Trophoblast cell (in vitro differentiated cells and primary cell): Measurements from ENCODE around the gene YPEL4.
"Not testable (repeated sequence)": the region's sequence is repeated elsewhere in the genome, so short reads cannot be mapped to it uniquely, and the experiment has no call there.

Experiments
- DNase-seq, 2 donors: peaks; one replicate each; pipeline ENCODE4 v3.0.0-alpha.2; 2016
- H2AFZ ChIP-seq: 2 replicates; pipeline ENCODE4 v1.6.1; 2013; ENCODE audit warnings: low read length, moderate library complexity, mild to moderate bottlenecking; ENCODE audit not compliant: insufficient read depth, poor library complexity
- H2AK5ac ChIP-seq: 2 replicates; pipeline ENCODE4 v1.6.1; 2013; ENCODE audit warnings: mild to moderate bottlenecking, low read length
- H2BK120ac ChIP-seq: 2 replicates; pipeline ENCODE4 v1.6.1; 2013; ENCODE audit warnings: low read length, mild to moderate bottlenecking, moderate library complexity; ENCODE audit not compliant: insufficient read depth, poor library complexity
- H2BK12ac ChIP-seq: 2 replicates; pipeline ENCODE4 v1.6.1; 2013; ENCODE audit warnings: mild to moderate bottlenecking, low read length, moderate library complexity
- H2BK5ac ChIP-seq: 2 replicates; pipeline ENCODE4 v1.6.1; 2013; ENCODE audit warnings: low read length, low read depth, moderate library complexity, mild to moderate bottlenecking; ENCODE audit not compliant: poor library complexity
- H3K14ac ChIP-seq: 2 replicates; pipeline ENCODE4 v1.6.1; 2013; ENCODE audit warnings: mild to moderate bottlenecking, low read length
- H3K18ac ChIP-seq: 2 replicates; pipeline ENCODE4 v1.6.1; 2013; ENCODE audit warnings: mild to moderate bottlenecking, low read length
- H3K23ac ChIP-seq: 2 replicates; pipeline ENCODE4 v1.6.1; 2013; ENCODE audit warnings: low read length
- H3K27ac ChIP-seq: 2 replicates; pipeline ENCODE4 v1.5.1; 2013; ENCODE audit warnings: low read depth, mild to moderate bottlenecking, inconsistent platforms, low read length, moderate library complexity
- H3K27me3 ChIP-seq: 2 replicates; pipeline ENCODE4 v1.6.1; 2013; ENCODE audit warnings: inconsistent platforms, mild to moderate bottlenecking, low read length, moderate library complexity; ENCODE audit not compliant: insufficient read depth
- H3K36me3 ChIP-seq, 2 experiments: 1 replicate in 1 of 2; 2 replicates in 1 of 2; pipeline ENCODE4 v1.6.1; 2013; ENCODE audit warnings: low read length in 2 of 2, mild to moderate bottlenecking in 2 of 2, moderate library complexity in 1 of 2; ENCODE audit not compliant: insufficient read depth in 2 of 2, control insufficient read depth in 1 of 2
- H3K4ac ChIP-seq: 2 replicates; pipeline ENCODE4 v1.6.1; 2013; ENCODE audit warnings: low read depth, mild to moderate bottlenecking, low read length, moderate library complexity
- H3K4me1 ChIP-seq, 2 experiments: 1 replicate in 1 of 2; 2 replicates in 1 of 2; pipeline ENCODE4 v1.6.1; 2013; ENCODE audit warnings: low read length in 2 of 2, mild to moderate bottlenecking in 2 of 2, moderate library complexity in 1 of 2; ENCODE audit not compliant: insufficient read depth in 2 of 2, control insufficient read depth in 1 of 2
- H3K4me2 ChIP-seq: 2 replicates; pipeline ENCODE4 v1.6.1; 2013; ENCODE audit warnings: inconsistent platforms, mild to moderate bottlenecking, low read length, moderate library complexity
- H3K4me3 ChIP-seq: 2 replicates; pipeline ENCODE4 v1.5.1; 2013; ENCODE audit warnings: mild to moderate bottlenecking, low read depth, low read length, inconsistent platforms
- H3K79me1 ChIP-seq: one replicate; pipeline ENCODE4 v1.6.1; 2013; ENCODE audit warnings: low read length
- H3K79me2 ChIP-seq: 2 replicates; pipeline ENCODE4 v1.6.1; 2013; ENCODE audit warnings: low read length, mild to moderate bottlenecking; ENCODE audit not compliant: control insufficient read depth, insufficient read depth, poor library complexity
- H3K9ac ChIP-seq: 2 replicates; pipeline ENCODE4 v1.6.1; 2013; ENCODE audit warnings: mild to moderate bottlenecking, low read length
- H3K9me3 ChIP-seq: 2 replicates; pipeline ENCODE4 v1.6.1; 2013; ENCODE audit warnings: low read depth, mild to moderate bottlenecking, control low read depth, inconsistent platforms, low read length; ENCODE audit not compliant: insufficient read depth
- H4K12ac ChIP-seq: 2 replicates; pipeline ENCODE4 v1.6.1; 2013; ENCODE audit warnings: low read depth, mild to moderate bottlenecking, low read length, moderate library complexity
- H4K8ac ChIP-seq: 2 replicates; pipeline ENCODE4 v1.6.1; 2013; ENCODE audit warnings: low read depth, mild to moderate bottlenecking, low read length, moderate library complexity
- H4K91ac ChIP-seq: one replicate; pipeline ENCODE4 v1.6.1; 2013; ENCODE audit warnings: low read depth, mild to moderate bottlenecking, low read length, moderate library complexity
- WGBS: extraction: QIAGEN DNeasy Blood & Tissue Kit; methylation state at CpG from one replicate; pipeline ENCODE4 v1.1.7; 2013; ENCODE audit warnings: missing lambda C conversion rate; ENCODE audit not compliant: insufficient read length, insufficient coverage; ENCODE audit errors: extremely low coverage; 5-methylcytosine and 5-hydroxymethylcytosine counted together

YPEL4 gene

DNA sequence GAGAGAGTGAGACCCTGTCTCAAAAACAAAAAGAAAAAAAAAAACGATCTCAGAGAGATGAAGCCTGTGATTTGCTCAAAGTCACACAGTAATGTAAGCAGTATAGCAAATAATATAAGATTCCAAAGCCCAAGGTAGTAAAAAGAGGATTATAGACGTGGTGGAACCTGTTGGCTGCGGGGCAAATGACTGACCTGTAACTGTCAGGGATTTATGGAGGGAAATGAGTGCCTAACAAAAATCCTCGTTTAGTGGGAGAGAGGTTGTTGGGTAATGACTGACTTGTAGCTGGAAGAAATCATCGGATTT, 7.1 kb upstream of the YPEL4 start:
- H3K27me3 ChIP-seq: no peaks in the 10 kb centered on the region
- no peak overlapping the region for H3K9ac ChIP-seq
- H2AFZ ChIP-seq: no peak overlapping the region
- no peak overlapping the region for H3K4ac ChIP-seq
- H3K23ac ChIP-seq: no peak overlapping the region
- H3K4me3 ChIP-seq: no peak overlapping the region
- H3K79me2 ChIP-seq: peaks cover 2% of the 10 kb centered on the region
- no peak overlapping the region for H2AK5ac ChIP-seq
- H3K27ac ChIP-seq: no peak overlapping the region
- H3K4me1 ChIP-seq: no peaks in the 10 kb centered on the region
- peak overlapping the region; percentile 59 for H4K8ac ChIP-seq
- no peak overlapping the region for H2BK12ac ChIP-seq
- no peak overlapping the region for H3K18ac ChIP-seq
- no peak overlapping the region for H3K14ac ChIP-seq
- WGBS: no CpG with 5 or more reads among the region's 5 CpGs
- H3K36me3 ChIP-seq: peaks cover 17 to 18% of the 10 kb centered on the region in 2 experiments
- H3K79me1 ChIP-seq: peaks cover 2% of the 10 kb centered on the region
- no peak overlapping the region for H4K91ac ChIP-seq
- H3K4me2 ChIP-seq: peak overlapping the region; percentile 58
- H3K9me3 ChIP-seq: no peaks in the 10 kb centered on the region
- no peak overlapping the region for H2BK120ac ChIP-seq
- DNase-seq: no peak
- H4K12ac ChIP-seq: no peak overlapping the region
- H2BK5ac ChIP-seq: no peak overlapping the region

DNA sequence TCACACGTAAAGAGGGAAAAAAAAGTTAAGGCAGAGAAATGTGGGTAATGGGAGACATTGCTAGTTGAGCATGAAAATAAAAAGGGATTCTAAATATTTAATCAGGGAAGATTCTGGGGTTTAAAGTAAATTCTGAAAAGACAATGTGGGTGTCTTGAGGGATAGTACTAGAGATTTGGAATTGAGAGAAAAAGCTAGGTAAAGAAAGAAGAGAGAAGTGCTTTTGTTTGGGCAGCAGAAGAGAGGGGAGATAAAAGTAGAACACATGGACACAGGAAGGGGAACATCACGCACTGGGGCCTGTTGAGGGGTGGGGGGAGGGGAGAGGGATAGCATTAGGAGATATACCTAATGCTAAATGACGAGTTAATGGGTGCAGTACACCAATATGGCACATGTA, 3.5 kb upstream of the YPEL4 start:
- no CpG with 5 or more reads among the region's 3 CpGs for WGBS
- no peak overlapping the region for H3K9ac ChIP-seq
- H3K79me1 ChIP-seq: peaks cover 4% of the 10 kb centered on the region
- no peak overlapping the region for H4K12ac ChIP-seq
- H2BK120ac ChIP-seq: no peak overlapping the region
- H3K14ac ChIP-seq: no peak overlapping the region
- H3K9me3 ChIP-seq: no peaks in the 10 kb centered on the region
- peaks cover 2% of the 10 kb centered on the region for H3K79me2 ChIP-seq
- no peak overlapping the region for H3K4me2 ChIP-seq
- H3K4me3 ChIP-seq: no peak overlapping the region
- H3K23ac ChIP-seq: no peak overlapping the region
- H2BK12ac ChIP-seq: no peak overlapping the region
- H3K27ac ChIP-seq: no peak overlapping the region
- H3K27me3 ChIP-seq: no peaks in the 10 kb centered on the region
- H3K36me3 ChIP-seq: no peaks in the 10 kb centered on the region
- H4K8ac ChIP-seq: no peak overlapping the region
- H4K91ac ChIP-seq: no peak overlapping the region
- DNase-seq: no peak
- no peak overlapping the region for H2AFZ ChIP-seq
- no peak overlapping the region for H3K4ac ChIP-seq
- H2BK5ac ChIP-seq: no peak overlapping the region
- peaks cover 17 to 18% of the 10 kb centered on the region in 2 experiments for H3K4me1 ChIP-seq
- no peak overlapping the region for H2AK5ac ChIP-seq
- no peak overlapping the region for H3K18ac ChIP-seq

DNA sequence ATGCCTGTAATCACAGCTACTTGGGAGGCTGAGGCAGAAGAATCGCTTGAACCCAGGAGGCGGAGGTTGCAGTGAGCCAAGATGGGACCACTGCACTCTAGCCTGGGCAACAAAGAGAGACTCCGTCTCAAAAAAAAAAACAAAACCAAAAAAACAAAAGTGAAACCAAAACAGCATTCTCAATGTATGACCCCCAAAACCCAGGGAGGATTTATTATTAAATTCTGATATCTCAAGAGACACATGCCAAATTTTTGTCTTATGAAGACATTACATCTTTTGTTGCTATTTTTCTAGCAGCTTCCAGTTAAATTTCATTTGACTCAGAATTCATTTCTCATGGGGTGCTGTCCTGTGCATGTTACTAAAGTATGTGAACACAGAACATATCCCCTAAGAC, 3.0 kb upstream of the YPEL4 start:
- no peak overlapping the region for H2BK120ac ChIP-seq
- H4K91ac ChIP-seq: no peak overlapping the region
- H2AK5ac ChIP-seq: no peak overlapping the region
- peaks cover 18 to 20% of the 10 kb centered on the region in 2 experiments for H3K4me1 ChIP-seq
- H3K9ac ChIP-seq: no peak overlapping the region
- no CpG with 5 or more reads among the region's 3 CpGs for WGBS
- no peak overlapping the region for H2BK5ac ChIP-seq
- H3K4me3 ChIP-seq: no peak overlapping the region
- no peaks in the 10 kb centered on the region for H3K36me3 ChIP-seq
- H3K18ac ChIP-seq: no peak overlapping the region
- no peak overlapping the region for H3K4ac ChIP-seq
- H3K27ac ChIP-seq: no peak overlapping the region
- H3K79me2 ChIP-seq: peaks cover 2% of the 10 kb centered on the region
- no peak overlapping the region for H4K12ac ChIP-seq
- DNase-seq: no peak
- no peak overlapping the region for H2AFZ ChIP-seq
- no peaks in the 10 kb centered on the region for H3K9me3 ChIP-seq
- H4K8ac ChIP-seq: no peak overlapping the region
- H3K23ac ChIP-seq: no peak overlapping the region
- H3K4me2 ChIP-seq: no peak overlapping the region
- no peak overlapping the region for H3K14ac ChIP-seq
- no peaks in the 10 kb centered on the region for H3K27me3 ChIP-seq
- H2BK12ac ChIP-seq: no peak overlapping the region
- peaks cover 4% of the 10 kb centered on the region for H3K79me1 ChIP-seq

DNA sequence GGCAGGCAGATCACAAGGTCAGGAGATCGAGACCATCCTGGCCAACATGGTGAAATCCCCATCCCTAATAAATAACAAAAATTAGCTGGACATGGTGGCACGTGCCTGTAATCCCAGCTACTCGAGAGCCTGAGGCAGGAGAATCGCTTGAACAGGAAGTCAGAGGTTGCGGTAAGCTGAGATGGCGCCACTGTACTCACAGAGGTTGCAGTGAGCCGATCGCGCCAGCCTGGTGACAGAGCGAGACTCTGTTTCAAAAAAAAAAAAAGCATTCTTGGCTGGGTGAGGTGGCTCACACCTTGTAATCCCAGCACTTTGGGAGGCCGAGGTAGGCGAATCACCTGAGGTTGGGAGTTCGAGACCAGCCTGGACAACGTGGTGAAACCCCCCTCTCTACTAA, 2.5 kb upstream of the YPEL4 start:
- not testable (repeated sequence) for H3K23ac ChIP-seq, H2BK120ac ChIP-seq, H3K9me3 ChIP-seq, H3K18ac ChIP-seq, DNase-seq, H2BK12ac ChIP-seq, H2AFZ ChIP-seq, H3K79me1 ChIP-seq, H4K8ac ChIP-seq, H3K79me2 ChIP-seq, H3K14ac ChIP-seq, H3K36me3 ChIP-seq, H2AK5ac ChIP-seq, H4K12ac ChIP-seq, H3K27ac ChIP-seq, H3K4ac ChIP-seq, H3K4me3 ChIP-seq, H4K91ac ChIP-seq, H3K9ac ChIP-seq, H3K27me3 ChIP-seq, H2BK5ac ChIP-seq, H3K4me2 ChIP-seq
- WGBS: no CpG with 5 or more reads among the region's 14 CpGs
- H3K4me1 ChIP-seq: peaks cover 20 to 21% of the 10 kb centered on the region in 2 experiments
